ENCODE results near the gene CLIP1. TPM values are rescaled to one million over a fixed set of nuclear protein-coding genes. Genes with fewer than 3 reads are reported as not detected.
"Not testable (repeated sequence)": the region's sequence is repeated elsewhere in the genome, so short reads cannot be mapped to it uniquely, and the experiment has no call there.

The CLIP1 gene
- total and polyA plus RNA-seq, 9 donors: 16.2 to 71.5 (median 37.8) TPM

DNA sequence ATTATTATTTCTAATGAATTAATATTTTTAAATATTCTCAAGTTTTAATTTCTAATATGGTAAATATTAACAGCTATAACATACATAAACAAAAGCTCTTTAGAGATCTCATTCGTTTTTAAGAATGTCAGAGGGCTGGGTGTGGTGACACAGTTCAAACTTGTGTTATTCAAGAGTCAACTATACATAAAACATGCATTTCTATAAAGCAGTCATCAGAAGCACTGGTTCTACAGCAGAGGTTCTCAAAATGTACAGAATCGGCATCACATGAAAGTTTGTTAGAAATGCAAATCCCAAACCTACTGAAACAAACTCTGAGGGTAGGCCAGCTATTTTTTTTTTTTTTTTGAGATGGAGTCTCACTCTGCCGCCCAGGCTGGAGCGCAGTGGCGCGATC lies 34.6 kb downstream of the CLIP1 start:
- no peaks in the 10 kb centered on the region for H3K4me1 ChIP-seq (ENCODE audit: insufficient read depth)
- H3K4me3 ChIP-seq: no peak overlapping the region
- H3K27me3 ChIP-seq: no peaks in the 10 kb centered on the region
- DNase-seq: no peak
- intact Hi-C loops (cut with DNase I): no loop called here
- WGBS, 3 donors: 92 to 95% (median 93%) methylated on average over 6 of the region's 6 CpGs
- no peaks in the 10 kb centered on the region for H3K36me3 ChIP-seq
- H3K9me3 ChIP-seq: no peaks in the 10 kb centered on the region
- TF ChIP-seq POLR2A (IDR thresholded peaks at IDR 0.05) (no peak), CTCF (IDR thresholded peaks at IDR 0.05) (no peak), EP300 (IDR thresholded peaks at IDR 0.05) (no peak)
- no peak overlapping the region for H3K27ac ChIP-seq

- no peaks in the 10 kb centered on the region for H3K27me3 ChIP-seq
- 87 to 95% (median 95%) methylated on average over 13 of the region's 13 CpGs for WGBS, 3 donors
- H3K36me3 ChIP-seq: no peaks in the 10 kb centered on the region
- no peak overlapping the region for H3K27ac ChIP-seq
- intact Hi-C loops (cut with DNase I): no loop called here
- DNase-seq: no peak
- no peaks in the 10 kb centered on the region for H3K4me1 ChIP-seq (ENCODE audit: insufficient read depth)
- no peaks in the 10 kb centered on the region for H3K9me3 ChIP-seq
- no peak for TF ChIP-seq CTCF (IDR thresholded peaks at IDR 0.05)
- no peak for TF ChIP-seq POLR2A (IDR thresholded peaks at IDR 0.05)
- no peak for TF ChIP-seq EP300 (IDR thresholded peaks at IDR 0.05)
- H3K4me3 ChIP-seq: no peak overlapping the region
Observed at GRCh38 chr12:122385171-122386016, 37.1 kb downstream of the CLIP1 start.

GRCh38 chr12:122382919-122383350 lies 39.5 kb downstream of the CLIP1 start:
- intact Hi-C loops (cut with DNase I): no loop called here
- TF ChIP-seq POLR2A (IDR thresholded peaks at IDR 0.05) (no peak), CTCF (IDR thresholded peaks at IDR 0.05) (no peak), EP300 (IDR thresholded peaks at IDR 0.05) (no peak)
- no peaks in the 10 kb centered on the region for H3K27me3 ChIP-seq
- H3K36me3 ChIP-seq: no peaks in the 10 kb centered on the region
- DNase-seq: no peak
- WGBS, 3 donors: 62 to 83% (median 74%) methylated on average over 6 of the region's 6 CpGs
- H3K4me1 ChIP-seq (ENCODE audit: insufficient read depth): no peaks in the 10 kb centered on the region
- H3K4me3 ChIP-seq: no peak overlapping the region
- no peaks in the 10 kb centered on the region for H3K9me3 ChIP-seq
- H3K27ac ChIP-seq: no peak overlapping the region

DNA sequence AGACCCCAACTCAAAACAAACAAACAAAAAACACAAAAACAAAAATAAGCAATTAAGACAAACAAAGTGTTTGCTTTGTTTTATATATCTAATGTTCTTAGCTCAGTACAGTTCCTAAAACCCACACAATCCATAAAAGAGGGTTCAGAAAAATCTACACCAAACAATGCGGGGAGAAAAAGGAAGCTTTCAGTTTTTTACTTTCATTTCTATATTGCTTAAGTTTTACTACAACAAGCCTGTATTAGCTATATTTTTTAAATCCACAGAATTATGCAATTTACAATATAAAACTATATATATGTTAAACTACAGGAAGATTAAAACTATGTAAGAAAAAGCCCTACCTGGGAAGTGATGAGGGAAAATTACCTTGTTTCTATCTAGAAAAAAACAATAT lies 41.4 kb downstream of the CLIP1 start:
- Histone ChIP-seq H3K4me3 (no peak overlapping the region), H3K9me3 (no peaks in the 10 kb centered on the region), H3K27me3 (no peaks in the 10 kb centered on the region), H3K27ac (no peak overlapping the region), H3K4me1 (ENCODE audit: insufficient read depth) (no peaks in the 10 kb centered on the region), H3K36me3 (no peaks in the 10 kb centered on the region)
- WGBS, 3 donors: 90 to 96% (median 92%) methylated on average over 1 of the region's 1 CpG
- TF ChIP-seq POLR2A (IDR thresholded peaks at IDR 0.05): no peak
- TF ChIP-seq EP300 (IDR thresholded peaks at IDR 0.05): no peak
- TF ChIP-seq CTCF (IDR thresholded peaks at IDR 0.05): no peak
- intact Hi-C loops (cut with DNase I): no loop called here
- DNase-seq: no peak

DNA sequence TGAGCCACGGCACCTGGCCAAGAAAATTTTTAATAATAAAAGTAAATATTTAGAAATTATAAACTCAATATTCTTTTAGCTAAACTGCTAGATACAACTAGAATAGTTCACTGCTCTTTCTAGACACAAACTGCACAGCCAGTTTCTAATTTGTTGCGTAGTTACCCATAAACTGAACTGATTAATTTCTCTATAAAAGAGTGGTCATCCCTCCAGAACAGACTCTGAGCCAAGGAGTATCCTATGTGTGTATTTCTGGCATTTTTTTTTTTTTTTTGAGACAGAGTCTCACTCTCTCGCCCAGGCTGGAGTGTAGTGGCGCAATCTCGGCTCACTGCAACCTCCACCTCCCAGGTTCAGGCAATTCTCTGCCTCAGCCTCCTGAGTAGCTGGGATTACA lies 45.7 kb downstream of the CLIP1 start:
- H3K9me3 ChIP-seq; H3K4me3 ChIP-seq; H3K36me3 ChIP-seq; H3K27me3 ChIP-seq; intact Hi-C loops (cut with DNase I); H3K4me1 ChIP-seq (ENCODE audit: insufficient read depth); DNase-seq; H3K27ac ChIP-seq: not testable (repeated sequence)
- 87 to 92% (median 90%) methylated on average over 5 of the region's 5 CpGs for WGBS, 3 donors

Data from ovary (tissue), 9 donors.